GM18499 (cell line): Measurements from ENCODE around the gene NFIA.

Source experiments
- ATAC-seq: cut with Tn5 transposase; IDR thresholded peaks from one replicate; pipeline ENCODE4 v1.9.1; 2021; ENCODE audit warnings: moderate number of reproducible peaks; ENCODE audit not compliant: insufficient read depth, unreplicated experiment

NFIA gene

DNA sequence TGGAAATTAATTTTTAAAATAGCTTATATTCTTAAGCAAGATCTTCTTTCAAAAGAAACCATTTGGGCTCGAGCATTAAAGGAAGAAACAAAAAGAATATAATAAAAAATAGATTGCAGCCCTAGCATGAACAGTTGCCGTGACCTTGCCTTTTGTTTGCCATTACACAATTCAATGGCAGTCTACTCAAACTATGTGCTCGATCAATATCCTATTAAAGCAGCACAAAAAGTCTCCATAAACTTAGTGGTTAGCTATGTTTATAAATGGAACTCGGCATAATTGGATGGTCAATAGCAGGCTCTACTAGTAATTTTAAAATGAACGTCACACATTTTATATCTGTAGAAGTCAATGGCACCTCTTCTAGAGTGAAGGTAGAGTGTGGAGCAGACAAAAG lies 256.5 kb downstream of the NFIA start:
- ATAC-seq = no peak

DNA sequence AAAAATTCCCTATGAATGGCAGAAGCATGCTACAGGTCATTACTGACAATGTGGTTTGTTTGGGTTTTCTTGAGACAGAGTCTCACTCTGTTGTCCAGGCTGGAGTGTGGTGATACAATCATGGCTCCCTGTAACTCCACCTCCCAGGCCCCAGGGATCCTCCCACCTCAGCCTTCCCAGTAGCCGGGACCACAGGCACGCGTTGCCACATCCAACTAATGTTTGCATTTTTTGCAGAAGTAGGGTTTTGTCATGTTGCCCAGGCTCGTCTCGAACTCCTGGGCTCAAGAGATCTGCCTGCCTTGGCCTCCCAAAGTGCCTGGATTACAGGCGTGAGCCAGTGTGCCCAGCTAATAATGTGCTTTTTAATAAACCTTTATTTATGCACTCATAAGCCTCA lies 259.1 kb downstream of the NFIA start:
- ATAC-seq = no peak

DNA sequence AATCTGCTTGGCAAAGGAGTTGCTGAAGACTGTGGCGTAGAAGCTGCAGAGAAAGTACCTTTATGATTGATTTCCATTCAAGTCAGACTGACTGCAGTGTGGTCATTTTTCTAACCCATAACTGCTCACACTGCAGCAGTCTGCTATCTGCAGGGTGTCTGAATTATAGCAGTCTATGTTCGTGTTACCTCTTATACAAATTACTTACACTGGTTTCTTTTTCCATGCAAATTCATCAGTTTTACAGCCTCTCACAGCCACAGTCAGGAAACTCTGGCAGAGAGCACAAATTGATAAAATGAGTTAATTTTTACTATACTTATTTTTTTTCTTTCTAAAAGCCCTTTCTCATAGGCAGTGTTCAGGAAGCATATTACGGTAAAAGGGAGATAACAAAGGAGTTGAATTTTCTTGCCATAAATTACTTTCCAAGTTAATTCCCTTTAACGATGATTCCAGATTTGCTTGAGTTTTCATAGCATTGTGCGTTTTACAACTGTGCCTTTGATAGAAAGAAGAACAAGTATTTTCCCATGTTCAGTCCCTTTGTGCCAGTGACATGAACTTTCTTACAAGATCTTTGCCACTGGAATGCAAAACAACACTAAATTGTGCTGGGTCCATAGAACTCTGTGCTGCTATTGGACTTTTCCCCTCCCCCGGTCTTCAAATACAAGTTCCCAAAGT lies 261.5 kb downstream of the NFIA start:
- ATAC-seq = no peak

DNA sequence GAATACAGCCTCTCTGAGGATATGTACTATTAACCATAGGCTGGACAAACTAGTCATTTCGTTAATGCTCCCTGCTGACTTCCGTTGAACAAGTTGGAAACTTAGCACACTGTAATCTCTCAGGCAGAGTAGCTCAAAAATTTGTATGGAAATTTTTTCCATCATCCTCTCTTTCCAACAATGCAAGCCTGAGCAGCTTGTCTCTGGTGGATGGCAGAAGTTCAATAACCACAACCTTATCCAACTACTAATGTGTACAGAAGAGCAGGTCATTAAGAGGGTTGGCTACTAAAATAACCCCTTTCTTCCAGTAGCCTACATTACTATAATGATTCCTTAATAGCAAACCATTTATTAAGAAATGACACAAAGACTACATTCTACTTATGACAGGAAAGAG lies 262.3 kb downstream of the NFIA start:
- ATAC-seq = no peak

DNA sequence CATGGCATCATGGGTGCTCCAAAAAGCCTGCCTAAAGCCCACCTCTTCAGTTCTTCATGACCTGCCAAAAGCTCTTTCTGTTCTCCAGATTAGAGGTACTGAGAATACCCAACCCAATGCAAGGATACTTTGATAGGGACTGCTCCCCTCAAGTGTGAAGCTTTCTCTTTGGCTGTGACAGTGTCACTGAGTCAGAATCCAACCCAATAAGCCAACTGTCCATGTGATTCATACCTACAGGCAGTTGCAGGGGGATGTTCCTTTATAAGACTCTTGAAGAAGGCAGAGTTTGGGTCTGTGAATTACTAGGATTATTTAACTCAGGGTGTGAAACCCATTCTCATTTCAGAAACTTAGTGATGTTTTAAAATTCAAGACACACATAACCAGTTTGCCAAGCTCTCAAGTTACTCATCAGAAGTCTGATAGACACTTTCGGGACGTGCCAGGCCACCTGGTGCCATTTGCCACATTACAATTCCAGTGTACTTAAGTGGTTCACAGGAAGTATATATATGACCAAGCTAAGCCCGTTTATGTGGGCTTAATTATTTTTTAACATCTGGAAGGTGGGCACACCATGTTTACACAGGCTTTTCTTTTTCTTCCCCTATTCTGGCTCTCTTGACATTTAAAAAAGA lies 265.8 kb downstream of the NFIA start:
- no peak for ATAC-seq

DNA sequence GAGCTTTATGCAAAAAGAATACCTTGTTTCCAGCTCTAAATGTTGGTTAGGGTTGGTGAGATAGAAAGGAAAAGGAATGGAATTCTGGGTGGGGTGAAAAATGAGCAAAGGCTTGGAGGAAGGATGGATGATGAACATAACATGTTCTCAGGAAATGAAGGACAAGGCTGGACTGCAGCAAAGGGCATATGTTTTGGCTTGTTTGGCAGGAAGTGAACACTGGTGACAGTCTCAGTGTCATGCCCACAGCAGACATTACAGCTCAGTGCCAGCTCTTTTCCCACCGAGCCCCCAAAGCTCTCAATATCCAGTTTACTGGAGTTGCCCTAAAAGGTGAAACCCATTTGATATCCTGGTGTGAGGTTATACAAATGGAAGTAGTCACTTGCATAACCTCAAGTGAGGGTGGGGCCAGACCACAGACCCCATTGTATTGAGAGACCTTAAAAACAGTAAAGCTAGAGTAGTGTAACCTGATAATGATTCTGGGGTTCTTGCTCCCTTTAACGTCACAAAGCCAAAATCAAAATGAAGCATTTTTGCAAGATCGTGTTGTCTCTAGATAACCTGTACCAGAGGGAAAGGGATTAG lies 270.6 kb downstream of the NFIA start:
- ATAC-seq = no peak

DNA sequence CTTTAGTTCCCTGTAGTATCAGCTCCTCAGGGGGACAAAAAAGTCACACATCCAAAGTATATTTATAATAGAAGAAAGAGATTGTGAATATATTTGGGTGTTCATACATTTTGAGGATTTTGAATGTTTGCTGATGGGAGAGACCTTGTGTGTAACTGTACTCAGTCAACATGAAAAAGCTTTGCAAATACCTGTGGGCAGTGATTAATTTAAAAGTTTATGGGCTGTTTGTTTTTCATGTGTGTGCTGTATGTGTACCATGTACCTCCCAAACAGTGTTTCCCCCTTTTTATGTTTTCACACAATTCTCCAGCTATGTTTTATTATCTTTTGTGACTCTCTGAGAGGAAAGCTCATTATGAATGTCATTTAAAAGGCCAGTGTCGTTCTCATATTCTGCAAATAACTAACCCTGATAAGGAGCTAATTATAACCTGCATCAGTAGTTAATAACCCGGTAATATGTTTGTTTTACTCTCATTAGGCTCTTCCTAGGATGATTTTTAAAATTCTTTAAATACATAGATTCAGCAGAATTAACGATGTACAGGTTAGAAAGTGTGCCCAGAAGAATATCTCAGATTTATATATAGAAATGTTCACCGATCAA lies 271.5 kb downstream of the NFIA start:
- ATAC-seq = no peak

DNA sequence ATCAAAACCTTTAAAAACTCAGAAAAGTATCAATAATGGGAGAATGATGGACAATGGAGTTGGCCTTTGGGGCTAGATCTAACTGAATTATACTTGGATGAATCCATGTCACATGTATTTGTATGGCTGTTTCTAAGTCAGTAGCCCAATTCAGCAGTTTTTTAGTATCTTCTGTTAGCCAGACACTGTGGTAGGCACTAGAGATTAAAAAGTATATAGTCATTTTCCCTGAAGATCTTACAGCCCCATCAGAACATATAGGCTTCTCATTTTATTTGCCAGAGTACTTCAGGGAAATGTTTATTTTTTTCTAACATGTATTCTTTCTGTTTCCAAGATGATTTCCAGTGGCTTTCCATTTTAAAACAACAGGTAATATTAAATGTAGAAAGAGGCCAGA lies 273.7 kb downstream of the NFIA start:
- ATAC-seq = no peak

DNA sequence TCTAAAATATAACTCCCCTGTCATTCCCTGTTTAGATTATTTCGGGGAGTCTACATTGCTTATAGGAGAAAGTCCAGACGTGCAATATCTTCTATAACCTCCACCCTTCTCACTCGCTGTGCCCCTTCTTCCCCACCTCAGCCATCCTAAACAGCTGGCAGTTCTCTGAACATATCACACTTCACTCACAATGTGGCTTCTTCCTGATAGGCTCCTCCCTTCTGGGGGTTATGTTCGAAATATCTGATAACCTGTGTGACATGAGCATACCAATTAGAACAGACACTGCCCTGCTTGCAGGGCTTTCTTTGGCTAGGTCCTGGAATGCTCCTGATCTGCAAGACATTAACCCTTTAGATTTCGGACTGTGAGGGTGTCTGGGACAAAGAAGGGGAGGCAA lies 274.6 kb downstream of the NFIA start:
- no peak for ATAC-seq

DNA sequence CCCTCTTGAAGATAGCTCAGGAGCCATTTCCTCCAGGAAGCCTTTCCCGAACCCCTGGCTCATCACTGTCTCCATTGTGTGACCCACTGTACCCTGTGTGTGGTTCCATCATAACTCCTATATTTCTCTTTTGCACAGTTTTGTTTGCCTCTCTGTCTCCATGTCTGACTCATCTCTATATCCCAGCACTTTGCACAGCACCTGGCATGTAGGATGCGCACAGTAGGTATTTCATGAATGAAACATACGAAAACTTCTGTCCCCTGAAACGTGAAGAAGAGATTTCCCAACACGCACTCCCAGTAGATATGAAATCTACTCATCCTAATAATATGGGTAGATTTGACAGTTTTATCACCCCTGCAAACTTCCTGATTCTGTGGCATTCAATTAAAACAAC lies 275.2 kb downstream of the NFIA start:
- ATAC-seq = no peak

DNA sequence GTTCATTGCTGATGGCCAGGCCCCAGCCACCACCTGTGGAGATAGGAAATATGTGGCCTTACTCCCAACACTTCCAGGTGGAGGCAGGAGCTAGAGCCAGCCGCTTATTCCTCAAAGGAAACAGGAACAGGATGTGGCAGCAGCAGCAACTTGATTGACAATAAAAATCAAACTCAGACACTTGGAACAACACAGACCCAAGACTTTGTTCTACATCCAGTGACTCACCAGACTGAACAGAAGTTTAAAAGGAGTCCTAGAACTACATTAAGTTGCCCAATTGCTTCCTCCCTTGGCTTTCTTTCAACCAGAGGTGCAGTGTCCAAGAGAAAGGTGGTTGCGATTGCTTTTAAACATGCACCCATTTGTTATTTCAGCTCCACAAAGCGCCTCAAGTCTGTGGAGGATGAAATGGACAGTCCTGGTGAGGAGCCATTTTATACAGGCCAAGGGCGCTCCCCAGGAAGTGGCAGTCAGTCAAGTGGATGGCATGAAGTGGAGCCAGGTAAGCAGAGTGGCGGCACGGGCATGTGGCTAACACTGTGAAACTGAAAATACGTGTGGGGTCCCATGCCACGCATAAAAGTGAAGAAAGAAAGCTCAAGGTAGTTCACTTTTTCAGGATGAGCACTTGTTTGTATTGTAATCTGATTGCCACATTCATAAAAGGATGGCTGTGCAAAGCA lies 276.6 kb downstream of the NFIA start:
- ATAC-seq = no peak

DNA sequence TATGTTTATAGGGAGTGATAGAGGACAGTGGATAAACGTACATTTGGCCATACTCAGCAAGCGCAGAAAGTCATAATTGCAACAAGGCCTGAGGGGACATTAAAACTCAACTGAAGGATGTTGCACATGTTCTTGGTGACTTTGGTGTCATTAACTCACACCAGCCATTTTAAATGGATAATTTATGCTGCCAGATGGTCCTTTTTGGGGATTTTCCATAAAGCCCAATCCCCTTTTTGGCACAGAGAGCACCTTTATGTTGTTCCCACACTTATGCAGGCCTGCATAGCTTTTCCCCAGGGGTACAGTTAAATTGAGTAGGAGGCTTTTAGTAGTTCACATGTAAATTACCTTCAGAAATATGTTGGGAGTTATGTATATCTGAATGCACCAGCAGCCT lies 279.6 kb downstream of the NFIA start:
- no peak for ATAC-seq

DNA sequence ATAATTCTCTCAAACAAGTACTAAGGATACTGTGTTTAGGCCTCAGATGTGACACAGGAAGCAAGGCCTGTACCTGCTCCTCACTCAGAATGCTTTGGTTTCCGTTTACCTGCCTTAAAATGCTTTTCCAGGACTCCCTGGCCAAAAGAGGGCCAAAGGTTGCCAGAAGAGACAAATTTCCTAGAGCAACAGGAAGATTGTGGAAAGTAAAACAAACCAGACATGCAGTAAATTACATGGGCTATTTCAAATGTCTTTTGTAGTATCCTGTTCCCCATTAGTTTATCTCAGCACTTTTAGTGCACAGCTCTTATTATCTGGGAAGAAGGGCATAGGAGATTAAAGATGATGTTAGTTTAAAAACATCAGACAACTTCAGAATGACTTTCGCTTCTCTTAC lies 280.0 kb downstream of the NFIA start:
- ATAC-seq = no peak

DNA sequence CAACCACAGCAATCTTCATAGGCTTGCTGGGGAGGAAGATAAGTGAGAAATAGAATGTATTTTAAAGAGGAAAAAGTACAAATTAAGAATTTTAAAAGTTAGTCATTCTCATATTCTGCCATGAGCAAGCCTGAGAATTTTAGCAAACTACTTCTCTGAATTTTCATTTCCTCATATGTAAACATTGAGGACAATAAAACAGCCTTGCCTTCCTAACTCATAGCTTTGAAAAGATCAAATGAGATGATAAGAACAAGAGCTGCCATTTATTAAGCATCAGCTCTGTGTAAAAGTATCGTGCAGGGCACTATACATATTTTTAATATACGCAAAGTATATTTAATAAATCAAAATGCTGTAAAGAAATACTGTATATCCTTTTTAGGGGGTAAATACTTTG lies 286.0 kb downstream of the NFIA start:
- ATAC-seq = no peak

DNA sequence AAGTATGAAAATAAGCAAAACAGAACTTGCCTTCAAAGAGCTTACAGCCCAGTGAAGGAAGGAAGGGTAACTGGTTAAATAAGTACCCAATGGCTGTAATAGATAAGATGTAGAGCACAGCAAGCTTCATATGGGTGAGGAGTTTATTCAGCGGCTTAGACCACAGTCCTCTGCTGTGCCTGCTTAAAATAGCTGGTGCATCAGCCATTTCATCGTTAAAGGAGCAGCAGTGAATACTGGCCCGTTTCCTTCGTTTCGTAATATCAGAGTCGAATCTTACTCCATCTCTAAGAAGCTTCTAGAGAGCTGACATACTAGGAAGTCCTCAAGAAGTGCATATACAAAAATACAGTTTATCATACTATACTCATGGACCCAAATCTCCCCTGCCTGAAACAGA lies 286.5 kb downstream of the NFIA start:
- no peak for ATAC-seq

DNA sequence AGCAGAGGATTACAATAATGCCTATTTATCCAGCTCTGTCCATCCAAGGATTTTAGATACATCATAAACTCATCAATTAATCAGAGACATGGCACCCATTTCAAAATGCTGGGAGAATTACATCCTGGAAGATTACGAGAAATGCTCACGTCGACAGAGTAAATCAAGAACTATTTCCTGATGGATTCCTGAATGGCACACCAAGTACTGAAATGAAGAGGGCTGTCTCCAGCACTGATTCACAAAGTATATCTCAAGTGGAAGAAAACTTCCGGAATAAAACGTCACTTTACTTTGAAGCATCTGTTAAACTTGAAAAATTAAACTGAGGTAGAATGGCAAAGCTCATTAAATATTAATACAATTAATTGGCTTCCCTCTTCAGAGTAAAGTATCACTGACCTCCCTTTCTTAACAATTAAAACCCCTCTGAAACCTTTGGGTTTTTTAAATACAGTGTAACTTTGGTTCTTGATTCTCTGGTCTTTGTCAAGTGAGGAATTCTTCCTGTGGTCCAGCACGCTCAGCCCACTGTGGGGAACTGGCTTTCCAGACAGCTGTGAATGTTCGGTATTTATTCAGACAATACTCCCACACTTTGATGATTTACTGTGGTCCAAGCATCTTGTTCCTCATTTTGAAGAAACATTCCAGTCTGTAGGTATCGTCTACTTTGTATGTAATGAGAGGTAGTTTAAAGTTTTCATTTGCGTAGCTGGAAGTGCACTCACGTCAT lies 288.0 kb downstream of the NFIA start:
- no peak for ATAC-seq

DNA sequence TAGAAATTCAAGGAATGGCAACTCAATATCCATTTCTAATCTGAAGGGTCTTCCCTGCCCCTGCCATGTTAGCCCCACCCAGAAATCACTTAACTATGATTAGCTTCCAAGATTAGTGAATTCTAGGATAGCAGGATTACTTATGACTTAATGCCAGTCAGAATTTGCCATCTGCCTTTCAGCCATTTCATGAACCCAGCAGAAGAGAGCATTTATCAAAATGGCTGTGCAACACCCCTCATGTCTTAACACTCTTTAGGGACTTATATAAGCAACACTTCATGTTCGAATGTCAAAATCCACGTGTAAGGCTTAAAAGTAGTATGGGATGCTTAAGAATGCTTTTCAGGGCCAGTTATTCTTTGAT lies 288.5 kb downstream of the NFIA start:
- ATAC-seq = no peak

DNA sequence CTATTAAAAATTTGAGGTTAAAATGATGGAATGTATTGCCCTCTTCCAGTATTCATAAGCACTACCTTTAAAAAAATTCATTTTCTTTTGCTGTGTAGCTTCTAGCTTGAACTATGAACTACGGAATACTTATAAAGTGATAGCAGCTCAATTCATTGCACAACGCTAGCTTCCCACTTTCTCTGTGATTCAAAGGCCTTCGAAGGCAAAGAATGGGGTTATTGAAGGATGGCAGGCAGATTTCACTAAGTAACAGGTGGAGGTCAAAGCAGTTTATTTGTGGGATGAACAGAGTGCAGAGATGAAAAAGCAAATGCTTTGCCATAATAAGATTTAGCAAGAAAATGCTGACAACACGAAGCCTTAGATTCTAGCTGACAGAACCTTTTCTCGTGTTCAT lies 290.6 kb downstream of the NFIA start:
- no peak for ATAC-seq

DNA sequence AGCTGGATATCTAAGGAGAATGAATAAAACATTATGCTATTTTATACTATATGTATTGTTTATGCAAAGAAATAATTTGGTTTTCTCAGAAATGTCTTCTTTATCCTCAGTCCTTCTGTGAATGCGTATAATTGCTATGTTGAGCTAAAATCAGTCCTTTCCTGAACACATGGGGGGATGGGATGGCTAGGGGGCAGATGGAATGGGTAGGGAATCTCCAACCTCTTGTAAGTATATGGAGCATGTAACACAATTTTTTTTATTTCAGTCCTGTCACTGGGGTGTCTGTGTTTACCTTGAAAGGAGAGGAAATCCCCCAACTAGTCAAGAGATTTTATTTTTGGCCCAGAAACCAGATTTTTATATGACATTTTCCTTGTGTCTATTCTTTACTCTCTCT lies 291.8 kb downstream of the NFIA start:
- ATAC-seq = no peak

DNA sequence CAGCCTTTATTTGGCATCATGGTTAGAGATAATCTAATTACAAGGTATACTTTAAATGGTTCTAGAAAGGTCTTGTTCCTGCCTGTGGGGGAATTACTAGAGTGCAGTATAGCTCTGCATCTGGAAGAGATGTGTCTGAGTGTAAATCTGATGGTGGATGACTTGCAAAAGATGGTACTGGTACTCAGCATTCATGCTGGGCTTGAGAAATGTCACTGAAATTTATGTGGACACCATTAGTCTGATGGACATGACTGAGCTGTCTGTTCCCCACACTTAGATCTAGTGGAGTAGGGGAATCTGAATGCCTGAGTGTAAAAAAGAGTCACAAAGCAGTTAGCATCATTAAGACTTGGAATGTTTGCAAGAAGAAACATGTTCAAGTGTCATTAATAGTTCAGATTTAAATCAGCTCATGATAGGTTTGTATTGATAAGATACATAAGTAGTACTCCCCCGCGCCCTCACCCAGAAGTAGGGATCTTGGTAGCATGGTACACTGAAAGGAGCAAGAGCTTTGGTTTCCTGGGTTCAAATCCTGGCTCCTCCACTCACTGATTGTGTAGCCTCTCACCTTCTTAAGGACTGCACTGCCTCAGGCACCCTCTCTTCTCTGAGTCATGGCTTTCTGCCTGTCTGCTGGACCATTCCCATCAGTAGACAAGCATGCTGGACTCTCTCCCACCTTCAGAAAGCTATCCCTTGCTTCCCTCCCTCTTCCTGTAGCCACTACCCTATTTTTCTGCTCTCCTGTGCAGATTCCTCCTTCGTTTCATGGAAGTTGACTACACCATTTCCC lies 292.9 kb downstream of the NFIA start:
- no peak for ATAC-seq
